SHP77 (cell line): ENCODE results near the gene FCGR3B.
"Not testable (repeated sequence)": the region's sequence is repeated elsewhere in the genome, so short reads cannot be mapped to it uniquely, and the experiment has no call there.

Experiments
- DNase-seq, 2 experiments: peaks; one replicate each; lab custom pipeline; 2025; lab: John Stamatoyannopoulos, UW

The FCGR3B gene

GRCh38 chr1:161605762-161606540 is 25.0 kb downstream of the FCGR3B start:
- DNase-seq: not testable (repeated sequence)

- not testable (repeated sequence) for DNase-seq
Measured at GRCh38 chr1:161605024-161605423, 26.0 kb downstream of the FCGR3B start.

GRCh38 chr1:161597077-161597476 is 33.9 kb downstream of the FCGR3B start:
- DNase-seq: not testable (repeated sequence)

- not testable (repeated sequence) for DNase-seq
Measured at GRCh38 chr1:161595583-161595982, 35.4 kb downstream of the FCGR3B start.

GRCh38 chr1:161595173-161595572 is 35.8 kb downstream of the FCGR3B start:
- DNase-seq: not testable (repeated sequence)

- DNase-seq: not testable (repeated sequence)
Measured at GRCh38 chr1:161594269-161594984, 36.5 kb downstream of the FCGR3B start.

- not testable (repeated sequence) for DNase-seq
Measured at GRCh38 chr1:161593092-161593755, 37.8 kb downstream of the FCGR3B start.

GRCh38 chr1:161592586-161592985 is 38.4 kb downstream of the FCGR3B start:
- DNase-seq: not testable (repeated sequence)

- DNase-seq: not testable (repeated sequence)
Measured at GRCh38 chr1:161589920-161590319, 41.1 kb downstream of the FCGR3B start.

- DNase-seq: not testable (repeated sequence)
Measured at GRCh38 chr1:161589365-161589764, 41.6 kb downstream of the FCGR3B start.

GRCh38 chr1:161588596-161588995 is 42.4 kb downstream of the FCGR3B start:
- not testable (repeated sequence) for DNase-seq

GRCh38 chr1:161582882-161583281 is 48.1 kb downstream of the FCGR3B start:
- not testable (repeated sequence) for DNase-seq

- DNase-seq: not testable (repeated sequence)
Measured at GRCh38 chr1:161580879-161581537, 50.0 kb downstream of the FCGR3B start.

GRCh38 chr1:161579856-161580507 is 51.0 kb downstream of the FCGR3B start:
- DNase-seq: not testable (repeated sequence)

GRCh38 chr1:161576676-161577075 is 54.3 kb downstream of the FCGR3B start:
- not testable (repeated sequence) for DNase-seq
